ENCODE data around the gene MOB2. TPM values are rescaled to one million over a fixed set of nuclear protein-coding genes. Genes with fewer than 3 reads are reported as not detected.

Gene MOB2, protein sequence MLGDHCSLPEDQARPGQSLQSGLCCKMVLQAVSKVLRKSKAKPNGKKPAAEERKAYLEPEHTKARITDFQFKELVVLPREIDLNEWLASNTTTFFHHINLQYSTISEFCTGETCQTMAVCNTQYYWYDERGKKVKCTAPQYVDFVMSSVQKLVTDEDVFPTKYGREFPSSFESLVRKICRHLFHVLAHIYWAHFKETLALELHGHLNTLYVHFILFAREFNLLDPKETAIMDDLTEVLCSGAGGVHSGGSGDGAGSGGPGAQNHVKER
- total RNA-seq = 13.7 TPM

DNA sequence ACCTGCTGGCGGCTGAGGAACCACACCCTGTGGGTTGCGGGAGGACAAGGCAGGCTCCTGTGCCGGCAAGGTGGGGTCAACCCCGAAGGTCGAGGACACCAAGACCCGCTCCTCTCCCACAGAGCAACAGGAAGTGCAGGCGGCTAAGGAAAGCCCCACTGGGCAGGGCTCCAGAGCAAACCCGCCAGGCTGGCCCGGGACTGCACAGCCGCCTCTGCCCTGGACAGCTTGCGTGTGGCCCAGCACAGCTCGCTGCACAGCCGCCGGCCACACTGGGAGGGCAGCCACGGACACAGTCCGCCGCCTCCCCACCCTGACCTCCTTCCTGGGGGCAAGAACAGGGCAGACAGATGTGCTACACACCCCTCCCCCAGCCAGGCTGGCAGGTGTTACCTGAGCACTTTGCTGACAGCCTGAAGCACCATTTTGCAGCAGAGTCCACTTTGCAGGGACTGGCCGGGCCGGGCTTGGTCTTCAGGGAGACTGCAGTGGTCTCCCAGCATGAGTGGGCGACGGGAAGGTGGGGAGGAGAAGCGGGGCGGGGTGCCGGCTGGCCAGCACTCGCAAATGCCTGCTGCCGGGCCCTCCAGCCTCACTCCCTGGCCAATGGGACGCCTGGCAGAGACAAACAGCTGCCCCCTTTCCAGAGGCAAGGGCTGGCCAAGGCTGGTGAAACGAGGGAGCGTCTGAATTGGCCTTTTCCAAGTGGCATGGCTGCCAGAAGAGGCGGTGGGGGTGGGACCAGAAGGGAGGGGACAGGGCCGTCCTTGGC is at the start of gene MOB2:
Gene MOB2 (minus strand): TSS at position 726 of the 772 bp plus-strand sequence. CDS start 223 bp downstream, at position 503.
- DNase-seq = no peak

- peak; percentile 30 for DNase-seq
These were observed 48.1 kb upstream of the MOB2 start for GRCh38 chr11:1534682-1535081.

GRCh38 chr11:1534171-1534570 is 47.6 kb upstream of the MOB2 start:
- no peak for DNase-seq

DNA sequence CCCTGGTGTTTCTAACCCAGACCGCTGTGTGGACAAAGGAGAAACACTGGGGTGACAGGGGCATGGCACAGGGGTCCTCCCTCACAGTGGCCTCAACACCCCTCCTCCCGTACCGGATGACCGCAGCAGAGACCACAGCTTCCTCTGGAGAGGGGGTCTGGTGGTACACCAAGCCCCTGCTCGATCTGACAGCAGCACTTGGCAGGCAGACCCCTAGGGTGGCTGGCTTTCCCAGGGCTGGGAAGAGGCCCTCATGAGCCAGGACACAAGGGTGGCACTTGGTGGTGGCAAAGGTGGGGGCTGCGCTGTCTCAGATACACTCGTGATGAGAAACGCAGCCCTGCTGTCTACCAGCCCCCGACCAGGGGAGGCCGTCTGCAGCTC is 46.8 kb upstream of the MOB2 start:
- DNase-seq = no peak

- no peak for DNase-seq
These were observed 46.2 kb upstream of the MOB2 start for GRCh38 chr11:1532606-1533341.

DNA sequence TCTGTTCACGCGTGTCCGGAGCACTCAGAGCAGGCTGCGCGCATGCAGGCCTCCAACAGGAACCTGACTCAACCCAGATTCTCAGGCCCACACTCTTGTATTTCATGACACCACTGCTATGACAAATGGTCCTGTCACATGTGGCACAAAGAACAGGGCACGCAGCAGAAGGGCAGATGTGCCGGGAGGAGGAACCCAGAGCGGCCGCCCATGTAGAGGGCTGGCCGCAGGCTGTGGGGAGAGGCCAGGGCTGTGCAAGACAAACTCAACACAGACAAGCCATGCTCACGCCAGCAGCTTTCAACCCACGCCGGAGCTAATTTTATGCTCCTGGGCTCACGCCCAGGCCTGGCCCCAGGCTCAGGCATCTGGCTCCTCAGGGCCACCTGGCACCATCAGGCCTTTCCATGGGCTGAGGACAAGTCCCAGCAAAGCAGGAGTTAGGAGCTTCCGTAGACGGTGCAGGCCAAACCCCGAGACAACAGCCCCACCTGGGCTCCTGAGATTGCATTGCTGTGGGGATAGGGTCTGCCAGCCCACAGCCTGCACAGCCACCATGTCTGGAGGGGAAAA is 45.5 kb upstream of the MOB2 start:
- peak; percentile 74 for DNase-seq

DNA sequence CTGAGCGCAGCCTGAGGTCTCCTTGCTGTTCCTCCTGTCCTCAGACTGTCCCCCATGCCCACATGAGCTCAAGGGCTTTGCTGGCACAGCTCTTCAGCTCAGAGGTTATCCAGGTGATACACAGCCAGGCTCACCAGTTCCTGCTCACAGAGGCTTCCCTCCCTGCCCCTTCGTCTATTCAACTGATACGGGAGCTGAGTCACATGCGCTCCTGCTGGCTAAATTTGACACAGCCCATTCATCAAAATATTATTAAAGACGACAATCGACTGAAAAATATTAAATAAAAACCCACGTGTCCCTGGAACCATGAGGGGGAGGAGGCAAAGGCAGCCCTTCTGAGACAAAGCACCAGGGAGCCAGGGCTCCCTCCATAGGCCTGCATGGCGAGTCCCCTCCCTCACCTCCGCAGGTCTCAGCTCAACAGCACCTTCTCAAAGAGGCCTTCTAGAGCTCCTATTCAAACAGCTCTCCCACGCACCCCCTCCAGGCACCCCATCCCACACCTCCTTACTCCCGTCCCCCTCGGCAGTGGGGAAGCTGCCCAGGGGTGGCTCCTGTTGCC is 45.0 kb upstream of the MOB2 start:
- no peak for DNase-seq

GRCh38 chr11:1530686-1531448 is 44.3 kb upstream of the MOB2 start:
- no peak for DNase-seq

- DNase-seq = no peak
These were observed 43.2 kb upstream of the MOB2 start for GRCh38 chr11:1529774-1530173.

- no peak for DNase-seq
These were observed 42.7 kb upstream of the MOB2 start for GRCh38 chr11:1529286-1529685.

- DNase-seq = no peak
These were observed 42.1 kb upstream of the MOB2 start for GRCh38 chr11:1528710-1529109.

DNA sequence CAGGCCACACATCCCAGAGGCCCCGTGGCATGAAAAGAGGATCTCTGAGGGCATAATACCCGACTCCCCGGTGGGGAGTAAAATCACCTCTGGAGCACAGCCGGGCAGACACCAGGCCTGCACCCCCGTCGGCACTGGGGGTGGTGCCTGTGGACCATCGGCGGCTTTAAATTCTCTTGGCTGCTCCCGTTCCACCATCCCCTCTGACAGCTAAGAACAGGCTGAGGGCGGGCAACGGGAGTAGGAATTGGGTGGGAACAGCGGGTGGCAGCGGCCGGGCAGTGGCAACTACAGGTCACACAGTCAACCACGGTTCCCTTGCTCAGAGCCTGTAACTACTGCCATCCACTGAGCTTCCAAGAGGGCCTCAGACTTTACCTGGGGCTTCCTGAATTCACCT is 40.2 kb upstream of the MOB2 start:
- DNase-seq = no peak

GRCh38 chr11:1523779-1524178 is 37.2 kb upstream of the MOB2 start:
- DNase-seq = no peak

GRCh38 chr11:1523077-1523476 is 36.5 kb upstream of the MOB2 start:
- DNase-seq = no peak

DNA sequence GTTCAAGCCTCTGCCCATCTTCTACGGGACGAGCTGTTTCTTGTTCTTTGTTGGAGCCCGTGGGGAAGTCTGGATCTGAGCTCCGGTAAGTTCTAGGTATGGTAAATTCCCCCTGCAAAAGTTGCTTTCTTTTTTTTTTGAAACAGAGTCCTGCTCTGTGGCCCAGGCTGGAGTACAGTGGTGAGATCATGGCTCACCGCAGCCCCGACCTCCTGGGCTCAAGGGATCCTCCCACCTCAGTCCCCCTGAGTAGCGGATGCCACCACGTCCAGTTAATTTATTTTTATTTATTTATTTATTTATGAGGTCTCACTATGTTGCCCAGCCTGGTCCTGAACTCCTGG is 35.5 kb upstream of the MOB2 start:
- DNase-seq = no peak

DNA sequence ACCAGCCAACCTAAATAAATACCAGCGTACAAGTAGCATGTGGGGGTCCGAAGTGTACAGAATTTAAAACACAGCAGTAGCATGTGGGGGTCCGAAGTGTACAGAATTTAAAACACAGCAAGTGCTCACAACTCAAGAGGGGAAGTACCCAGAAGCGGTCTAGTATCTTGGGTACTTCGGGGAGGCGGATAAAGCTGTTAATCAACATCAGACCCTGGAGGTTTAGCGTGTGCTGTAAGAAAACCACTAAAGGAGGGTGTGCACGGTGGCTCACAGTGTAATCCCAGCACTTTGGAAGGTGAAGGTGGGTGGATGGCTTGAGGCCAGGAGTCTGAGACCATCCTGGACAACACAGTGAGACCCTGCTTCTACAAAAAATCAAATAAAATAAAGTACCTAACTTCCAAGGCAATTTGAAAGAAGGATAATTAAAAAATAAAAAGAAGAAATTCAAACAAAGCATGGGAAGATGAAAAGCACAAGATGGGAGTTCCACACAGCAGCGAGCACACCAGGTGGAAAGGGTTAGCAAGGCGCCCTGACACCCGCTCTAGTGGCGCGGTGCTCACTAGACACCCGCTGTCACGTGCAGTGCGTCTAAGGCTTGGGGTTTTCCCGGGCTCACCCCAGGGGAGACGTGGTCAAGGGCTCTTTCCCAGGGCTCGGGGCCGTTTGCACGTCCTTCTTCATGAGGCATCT is 35.0 kb upstream of the MOB2 start:
- DNase-seq = no peak

DNA sequence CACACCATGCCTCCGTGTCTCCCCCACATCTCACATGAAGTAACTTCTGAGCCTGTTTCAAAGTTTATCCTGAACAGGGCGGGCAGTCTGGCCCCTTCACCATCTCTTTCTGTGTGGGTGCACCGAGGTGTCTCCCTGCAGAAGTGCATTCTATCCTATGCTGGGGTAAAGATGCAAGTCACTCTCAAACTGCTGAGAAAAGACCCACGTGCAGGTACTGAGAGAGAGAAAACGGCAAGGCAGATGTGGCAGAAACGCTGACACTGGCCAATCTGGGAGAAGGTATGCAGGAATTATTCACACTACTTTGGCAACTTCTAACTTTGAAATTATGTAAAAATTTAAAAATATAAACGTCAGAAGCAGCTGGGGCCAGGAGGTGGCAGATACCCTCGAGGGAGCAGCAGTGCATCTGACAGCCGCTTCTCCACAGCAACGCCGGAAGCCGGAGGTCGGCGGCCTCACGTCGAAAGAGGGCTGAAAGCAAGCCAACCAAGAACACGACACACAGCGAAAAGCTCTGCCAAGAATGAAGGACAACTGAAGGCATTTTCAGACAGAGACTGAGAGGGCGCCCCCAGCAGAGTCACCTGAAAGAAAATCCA is 34.2 kb upstream of the MOB2 start:
- DNase-seq = no peak

GRCh38 chr11:1520209-1520662 is 33.7 kb upstream of the MOB2 start:
- no peak for DNase-seq

DNA sequence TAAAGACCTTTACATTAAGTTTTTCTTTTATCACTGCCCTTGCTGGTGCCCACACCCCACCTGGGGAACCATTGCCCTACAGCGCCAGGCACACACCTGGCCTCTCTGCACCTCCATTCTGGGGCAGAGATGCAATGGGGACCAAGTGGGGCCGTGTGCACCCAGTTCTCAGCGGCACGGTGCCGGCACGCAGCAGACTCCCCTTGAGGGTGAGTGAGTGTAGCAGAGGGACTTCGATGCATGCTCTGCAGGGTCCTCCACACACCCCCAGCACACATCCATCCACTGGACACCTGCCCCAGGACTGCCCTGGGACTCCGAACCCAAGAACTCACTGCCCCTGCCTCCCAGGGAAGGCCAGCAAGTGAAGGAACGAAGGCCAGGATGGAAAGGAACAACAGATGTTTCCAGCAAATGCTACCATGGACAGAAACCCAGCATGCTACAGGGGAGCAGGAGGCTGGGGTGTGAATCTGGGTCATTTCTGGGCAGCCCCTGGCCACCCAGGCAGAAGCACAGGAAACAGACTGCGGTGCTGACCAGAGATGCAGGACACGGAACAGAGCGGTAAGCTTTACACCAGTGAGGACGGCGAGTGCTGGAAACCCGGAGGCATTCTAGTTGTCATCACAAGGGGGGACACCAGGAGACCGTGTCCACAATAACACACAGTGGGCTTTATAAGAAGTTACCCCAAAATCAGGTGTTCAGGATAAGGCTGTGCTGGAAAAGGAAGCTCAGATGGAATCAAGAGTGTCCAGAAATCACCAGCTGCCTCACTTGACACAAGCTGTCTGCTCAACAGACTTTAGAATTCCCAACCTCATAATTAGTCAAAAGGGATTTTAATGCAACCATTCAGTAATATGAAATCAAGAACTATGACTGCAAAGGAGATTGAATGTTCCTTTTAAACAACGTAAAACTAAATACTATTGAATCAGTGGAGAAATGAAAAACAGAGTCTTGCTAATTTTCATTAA is 32.7 kb upstream of the MOB2 start:
- no peak for DNase-seq

DNA sequence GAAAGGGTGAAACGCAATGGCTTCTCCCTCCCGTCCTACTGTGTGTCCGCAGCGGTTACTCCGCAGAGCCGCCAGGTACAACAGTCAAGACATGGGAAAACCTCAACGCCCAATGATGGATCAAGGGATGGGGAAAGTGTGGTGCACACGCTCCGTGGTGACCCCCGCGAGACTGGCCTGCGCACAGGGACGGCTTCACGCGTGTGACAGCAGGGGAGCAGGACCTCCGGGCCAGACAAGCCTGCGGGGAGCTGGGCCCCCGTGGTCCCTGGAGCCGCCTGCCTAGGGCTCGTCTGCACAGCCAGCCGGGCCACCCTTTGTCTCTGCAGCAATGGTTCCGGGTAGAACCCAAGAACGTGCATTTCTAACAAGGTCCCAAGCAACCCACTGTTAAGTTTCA is 31.7 kb upstream of the MOB2 start:
- no peak for DNase-seq

Data from occipital lobe (tissue), 2 donors.